Common myeloid progenitor, CD34-positive (primary cell): ENCODE data around the gene PRR20G.

Experiments
- CTCF ChIA-PET: fragments of 350-600 bp; sonication (Branson Sonifier 250); formaldehyde crosslinking; loops from one replicate; lab custom pipeline; 2021; ENCODE audit warnings: antibody characterized with exemption; lab: Charles Lee
- POLR2A ChIA-PET: fragments of 350-600 bp; sonication (Branson Sonifier 250); formaldehyde crosslinking; loops from one replicate; lab custom pipeline; 2021; ENCODE audit warnings: antibody characterized with exemption; lab: Charles Lee
- DNase-seq, 3 donors: peaks; one replicate each; pipeline versions ENCODE4 v3.0.0 to v3.0.0-alpha.2; 2013
- H3K27ac ChIP-seq, 2 experiments: 1 replicate in 1 of 2; 2 replicates in 1 of 2; pipeline ENCODE4 v1.7.0; 2013; ENCODE audit warnings: inconsistent platforms in 2 of 2, low read length in 2 of 2, mild to moderate bottlenecking in 2 of 2, low read depth in 1 of 2, moderate library complexity in 1 of 2; ENCODE audit not compliant: severe bottlenecking in 2 of 2, insufficient read depth in 1 of 2, poor library complexity in 1 of 2
- H3K27me3 ChIP-seq, 5 experiments: replicated peaks in 2 of 5; 1 replicate in 3 of 5; 2 replicates in 2 of 5; pipeline versions ENCODE4 v1.6.1 to v1.7.0; 2013; ENCODE audit warnings: low read length in 4 of 5, mild to moderate bottlenecking in 2 of 5, moderate library complexity in 2 of 5, inconsistent platforms in 1 of 5; ENCODE audit not compliant: insufficient read depth in 5 of 5, control insufficient read depth in 4 of 5
- H3K36me3 ChIP-seq, 4 experiments: 1 replicate in 2 of 4; 2 replicates in 2 of 4; pipeline versions ENCODE4 v1.6.1 to v1.7.0; 2013; ENCODE audit warnings: low read length in 3 of 4, control low read depth in 1 of 4, mild to moderate bottlenecking in 1 of 4; ENCODE audit not compliant: control insufficient read depth in 4 of 4, insufficient read depth in 4 of 4
- H3K4me1 ChIP-seq, 4 experiments: 1 replicate in 3 of 4; 2 replicates in 1 of 4; pipeline versions ENCODE4 v1.6.1 to v1.7.1; 2013; ENCODE audit warnings: low read length in 3 of 4, mild to moderate bottlenecking in 3 of 4, control low read depth in 1 of 4, inconsistent platforms in 1 of 4, moderate library complexity in 1 of 4; ENCODE audit not compliant: control insufficient read depth in 4 of 4, insufficient read depth in 4 of 4; ENCODE audit errors: control extremely low read depth in 1 of 4
- H3K4me3 ChIP-seq, 7 experiments: 1 replicate in 4 of 7; 2 replicates in 3 of 7; pipeline versions ENCODE4 v1.5.1 to v1.7.0; 2013; ENCODE audit warnings: mild to moderate bottlenecking in 7 of 7, low read length in 6 of 7, moderate library complexity in 6 of 7, inconsistent platforms in 2 of 7, low read depth in 2 of 7, control low read depth in 1 of 7; ENCODE audit not compliant: insufficient read depth in 4 of 7, control insufficient read depth in 1 of 7; ENCODE audit errors: extremely low read depth in 1 of 7
- H3K9me3 ChIP-seq, 5 experiments: 1 replicate in 4 of 5; 2 replicates in 1 of 5; pipeline versions ENCODE4 v1.6.1 to v1.7.1; 2013; ENCODE audit warnings: low read length in 4 of 5, mild to moderate bottlenecking in 2 of 5, inconsistent platforms in 1 of 5, low read depth in 1 of 5, moderate library complexity in 1 of 5; ENCODE audit not compliant: control insufficient read depth in 4 of 5, insufficient read depth in 2 of 5; ENCODE audit errors: control extremely low read depth in 1 of 5
- WGBS: methylation state at CpG from one replicate; pipeline ENCODE4 v1.1.5; 2013; ENCODE audit not compliant: insufficient coverage; 5-methylcytosine and 5-hydroxymethylcytosine counted together

The PRR20G gene

GRCh38 chr3:127264794-127265514 is 22.9 kb downstream of the PRR20G start:
- no peaks in the 10 kb centered on the region for H3K4me1 ChIP-seq
- peaks cover 0 to 23% (median 1%) of the 10 kb centered on the region in 5 experiments for H3K27me3 ChIP-seq
- WGBS = 89% methylated on average over 9 of the region's 11 CpGs
- DNase-seq = no peak
- H3K4me3 ChIP-seq = no peak overlapping the region
- CTCF ChIA-PET = no interaction called here
- H3K27ac ChIP-seq = no peak overlapping the region
- H3K9me3 ChIP-seq = peaks cover 0 to 7% (median 0%) of the 10 kb centered on the region in 5 experiments
- POLR2A ChIA-PET = no interaction called here
- H3K36me3 ChIP-seq = no peaks in the 10 kb centered on the region

GRCh38 chr3:127264292-127264691 is 23.6 kb downstream of the PRR20G start:
- POLR2A ChIA-PET = no interaction called here
- H3K4me3 ChIP-seq = no peak overlapping the region
- no peaks in the 10 kb centered on the region for H3K36me3 ChIP-seq
- DNase-seq = no peak
- peaks cover 0 to 23% (median 2%) of the 10 kb centered on the region in 5 experiments for H3K27me3 ChIP-seq
- H3K27ac ChIP-seq = no peak overlapping the region
- CTCF ChIA-PET = no interaction called here
- H3K4me1 ChIP-seq = no peaks in the 10 kb centered on the region
- H3K9me3 ChIP-seq = peaks cover 0 to 7% (median 0%) of the 10 kb centered on the region in 5 experiments
- 84% methylated on average over 5 of the region's 5 CpGs for WGBS

DNA sequence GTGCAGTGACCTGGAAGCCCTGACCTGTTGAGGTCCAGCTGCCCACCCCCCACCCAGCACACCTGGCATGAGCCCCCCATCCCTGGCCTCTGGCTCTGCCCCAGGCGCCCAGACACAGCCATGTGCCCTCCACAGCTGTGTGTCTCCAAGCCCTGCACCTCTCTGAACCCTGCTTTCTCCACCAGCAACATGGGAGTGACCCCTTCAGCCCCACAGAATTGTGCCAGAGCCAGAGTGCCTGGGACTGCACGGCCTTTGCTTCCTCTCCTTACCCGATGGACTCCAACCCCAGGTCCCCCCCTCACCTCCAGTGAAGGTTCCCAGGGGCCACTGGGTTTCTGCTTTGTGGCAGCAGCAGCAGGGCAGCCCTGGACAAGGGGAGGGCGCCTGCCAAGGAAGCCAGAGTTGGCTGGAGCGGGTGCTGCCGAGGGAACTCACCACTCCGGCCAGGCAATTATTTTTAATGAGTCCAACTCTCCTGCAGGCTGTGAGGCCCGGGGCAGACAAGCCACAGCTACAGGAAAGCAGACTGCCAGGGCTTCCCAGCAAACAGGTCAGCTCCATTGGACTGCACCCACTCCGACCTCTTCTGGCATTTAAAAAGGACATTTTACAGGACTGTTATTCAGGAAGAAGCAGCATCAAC is 24.1 kb downstream of the PRR20G start:
- 88% methylated on average over 9 of the region's 9 CpGs for WGBS
- Histone ChIP-seq H3K36me3 (no peaks in the 10 kb centered on the region), H3K4me3 (no peak overlapping the region), H3K9me3 (peaks cover 0 to 4% (median 0%) of the 10 kb centered on the region in 5 experiments), H3K4me1 (no peaks in the 10 kb centered on the region), H3K27ac (no peak overlapping the region), H3K27me3 (peaks cover 0 to 23% (median 2%) of the 10 kb centered on the region in 5 experiments)
- CTCF ChIA-PET = no interaction called here
- DNase-seq = no peak
- POLR2A ChIA-PET = no interaction called here

DNA sequence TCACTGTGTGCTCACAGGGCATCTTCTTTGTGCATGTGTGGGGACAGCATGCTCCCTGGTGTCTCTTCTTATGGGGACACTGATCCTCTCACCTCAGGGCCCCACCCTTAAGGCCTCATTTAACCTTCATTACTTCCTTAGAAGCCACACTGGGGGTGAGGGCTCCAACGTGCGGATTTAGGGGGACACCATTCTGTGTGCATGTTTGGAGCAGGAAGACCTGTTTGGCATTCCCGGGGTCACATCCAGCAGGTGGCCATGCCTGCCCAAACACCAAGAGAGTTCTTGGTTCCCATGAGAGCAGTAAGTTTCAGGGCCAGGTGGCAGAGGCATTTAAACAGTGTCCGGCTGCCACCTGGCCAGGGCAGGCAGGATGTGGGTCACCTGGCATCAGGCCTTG is 24.8 kb downstream of the PRR20G start:
- Histone ChIP-seq H3K9me3 (no peaks in the 10 kb centered on the region), H3K4me3 (no peak overlapping the region), H3K4me1 (no peaks in the 10 kb centered on the region), H3K36me3 (no peaks in the 10 kb centered on the region), H3K27me3 (peaks cover 0 to 23% (median 2%) of the 10 kb centered on the region in 5 experiments), H3K27ac (no peak overlapping the region)
- ChIA-PET CTCF (no interaction called here), POLR2A (no interaction called here)
- DNase-seq = no peak
- 86% methylated on average over 4 of the region's 4 CpGs for WGBS

DNA sequence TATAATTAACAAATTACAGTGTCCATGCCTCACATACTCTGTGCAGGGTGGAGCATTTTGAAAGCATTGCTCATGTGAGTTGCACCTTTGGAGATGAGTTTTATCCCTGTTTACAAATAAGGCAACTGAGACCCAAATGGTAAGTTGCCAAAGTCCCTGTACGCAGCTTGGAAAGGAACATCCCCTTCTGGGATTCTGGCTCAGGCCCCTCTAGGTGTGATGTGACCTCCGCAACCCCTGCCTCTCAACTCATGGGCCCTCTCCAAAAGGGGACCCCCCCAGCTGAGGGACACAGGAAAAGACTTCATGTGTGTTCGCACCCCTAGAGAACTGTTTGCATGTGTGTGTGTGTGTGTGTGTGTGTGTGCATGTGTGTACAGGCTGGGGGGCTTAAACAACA is 25.3 kb downstream of the PRR20G start:
- WGBS = 94% methylated on average over 2 of the region's 3 CpGs
- CTCF ChIA-PET = no interaction called here
- Histone ChIP-seq H3K27me3 (peaks cover 0 to 23% (median 2%) of the 10 kb centered on the region in 5 experiments), H3K9me3 (no peaks in the 10 kb centered on the region), H3K27ac (no peak overlapping the region), H3K4me3 (no peak overlapping the region), H3K4me1 (no peaks in the 10 kb centered on the region), H3K36me3 (no peaks in the 10 kb centered on the region)
- POLR2A ChIA-PET = no interaction called here
- no peak for DNase-seq

GRCh38 chr3:127261925-127262324 is 25.9 kb downstream of the PRR20G start:
- whole genome bisulfite sequencing = 91% methylated on average over 7 of the region's 7 CpGs
- POLR2A ChIA-PET = no interaction called here
- no peaks in the 10 kb centered on the region for H3K9me3 ChIP-seq
- CTCF ChIA-PET = no interaction called here
- H3K27ac ChIP-seq = no peak overlapping the region
- H3K4me3 ChIP-seq = no peak overlapping the region
- no peak for DNase-seq
- no peaks in the 10 kb centered on the region for H3K36me3 ChIP-seq
- H3K27me3 ChIP-seq = peaks cover 0 to 23% (median 2%) of the 10 kb centered on the region in 5 experiments
- H3K4me1 ChIP-seq = no peaks in the 10 kb centered on the region

- POLR2A ChIA-PET = no interaction called here
These were observed 26.9 kb downstream of the PRR20G start for GRCh38 chr3:127260826-127261555.

More at GRCh38 chr3:127260826-127261555, 26.9 kb downstream of the PRR20G start:
- Histone ChIP-seq H3K4me3 (no peak overlapping the region), H3K4me1 (no peaks in the 10 kb centered on the region), H3K27ac (no peak overlapping the region), H3K36me3 (no peaks in the 10 kb centered on the region), H3K27me3 (peaks cover 0 to 18% (median 2%) of the 10 kb centered on the region in 5 experiments), H3K9me3 (no peaks in the 10 kb centered on the region)
- no peak for DNase-seq
- 94% methylated on average over 5 of the region's 6 CpGs for WGBS
- CTCF ChIA-PET = no interaction called here
